NCI-H526 (cell line): ENCODE results near the gene SLA2.
A peak's percentile ranks its signal among the peaks of the same experiment; 100 is the strongest.
"Not testable (repeated sequence)": the region's sequence is repeated elsewhere in the genome, so short reads cannot be mapped to it uniquely, and the experiment has no call there.

Source experiments
- DNase-seq, 2 experiments: peaks; one replicate each; lab custom pipeline; 2025; lab: John Stamatoyannopoulos, UW

Gene SLA2, protein sequence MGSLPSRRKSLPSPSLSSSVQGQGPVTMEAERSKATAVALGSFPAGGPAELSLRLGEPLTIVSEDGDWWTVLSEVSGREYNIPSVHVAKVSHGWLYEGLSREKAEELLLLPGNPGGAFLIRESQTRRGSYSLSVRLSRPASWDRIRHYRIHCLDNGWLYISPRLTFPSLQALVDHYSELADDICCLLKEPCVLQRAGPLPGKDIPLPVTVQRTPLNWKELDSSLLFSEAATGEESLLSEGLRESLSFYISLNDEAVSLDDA

DNA sequence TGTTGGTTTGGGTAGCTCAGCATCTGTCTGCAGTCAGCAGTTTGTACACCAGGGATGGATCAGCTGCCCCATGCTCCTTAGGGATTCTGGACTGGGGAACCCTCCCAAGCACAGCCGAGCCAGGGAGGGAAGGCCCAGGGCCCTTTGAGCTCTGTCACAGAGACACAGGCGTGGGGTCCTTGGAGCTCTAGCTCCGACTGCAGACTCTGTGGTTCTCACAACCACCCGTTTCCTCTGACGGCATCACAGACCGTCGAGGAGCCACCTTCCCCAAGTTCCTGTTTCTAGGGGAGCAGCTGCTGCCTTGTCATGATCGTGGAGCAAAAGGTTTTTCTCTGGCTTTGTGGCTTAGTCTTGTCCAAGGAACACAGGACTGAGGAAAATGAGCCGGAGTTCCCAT, at the start of gene SLA2:
SLA2 (minus strand) TSS at position 199 of the 400 bp plus-strand sequence. CDS start 4,861 bp downstream, outside the sequence.
- peak; percentile 16 to 34 for DNase-seq

DNA sequence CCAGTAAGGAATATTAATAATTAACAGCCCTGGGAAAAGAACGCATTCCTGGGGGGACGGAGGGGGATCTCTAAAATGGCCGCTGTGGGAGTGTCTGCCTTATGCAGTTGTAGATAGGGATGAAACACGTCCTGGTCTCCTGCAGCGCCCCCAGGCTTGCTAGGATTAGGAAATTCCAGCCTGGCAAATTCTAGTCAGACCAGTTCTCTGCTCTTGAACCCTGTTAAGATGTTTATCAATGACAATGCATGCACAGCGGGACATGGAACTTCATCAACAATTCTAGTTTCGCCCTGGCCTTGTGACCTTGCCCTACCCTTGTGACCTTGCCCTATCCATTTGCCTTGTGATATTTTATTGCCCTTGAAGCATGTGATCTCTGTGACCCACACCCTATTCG, 49.5 kb upstream of the SLA2 start:
- DNase-seq: not testable (repeated sequence)

GRCh38 chr20:36688630-36689029, 42.6 kb upstream of the SLA2 start:
- DNase-seq: no peak

DNA sequence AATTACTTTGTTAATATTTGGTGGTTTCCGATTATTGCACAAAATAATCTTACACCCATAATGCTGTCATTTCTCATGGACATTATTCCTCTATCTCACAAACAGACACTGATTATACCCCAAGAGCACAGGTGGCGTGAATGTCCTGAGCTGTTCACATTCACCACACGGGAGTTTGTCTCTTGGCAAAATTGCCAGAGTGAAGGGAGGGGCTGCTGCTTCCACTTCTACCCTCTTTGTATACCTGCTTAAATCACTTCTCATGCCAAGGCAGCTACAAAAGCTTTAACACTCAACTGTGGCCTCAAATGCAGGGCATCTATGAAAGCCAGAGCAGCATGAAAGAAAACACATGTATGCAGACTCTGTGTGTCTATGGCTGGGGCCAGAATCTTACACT, 41.9 kb upstream of the SLA2 start:
- DNase-seq: no peak

DNA sequence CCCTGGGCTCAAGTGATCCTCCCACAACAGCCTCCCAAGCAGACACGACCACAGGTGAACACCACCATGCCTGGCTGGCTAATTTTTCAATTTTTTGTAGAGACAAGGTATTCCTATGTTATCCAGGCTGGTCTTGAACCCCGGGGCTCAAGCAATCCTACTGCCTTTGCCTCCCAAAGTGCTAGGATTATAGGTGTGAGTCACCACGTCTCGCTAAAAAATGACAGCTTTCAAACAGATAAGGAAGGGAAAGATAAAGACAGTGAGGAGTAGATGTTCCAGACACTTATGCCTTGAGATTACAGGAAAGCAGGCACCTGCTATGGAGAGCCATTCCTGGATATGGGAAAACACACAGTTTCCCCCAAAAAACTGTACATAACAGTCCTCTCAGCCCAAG, 40.9 kb upstream of the SLA2 start:
- DNase-seq: no peak

DNA sequence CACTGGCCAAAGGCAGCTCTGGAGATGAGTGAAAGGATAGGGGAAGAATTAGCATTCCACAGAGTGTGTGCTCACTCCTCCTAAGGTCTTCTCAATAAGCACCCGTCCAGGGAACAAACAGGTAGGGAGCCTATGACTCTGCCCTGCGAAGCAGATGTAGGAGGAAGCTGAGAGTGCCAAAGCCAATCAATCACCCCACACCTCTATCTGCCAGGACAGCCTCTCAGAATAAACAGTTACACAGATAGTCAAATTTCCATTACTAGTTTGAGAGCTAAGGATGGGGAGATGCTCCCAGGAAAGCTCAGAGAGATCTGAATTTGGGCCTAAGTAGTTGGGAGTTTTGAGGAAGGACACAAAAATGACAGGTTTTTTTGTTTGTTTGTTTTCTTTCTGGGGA, 40.5 kb upstream of the SLA2 start:
- DNase-seq: no peak

- DNase-seq: no peak
Measured at GRCh38 chr20:36684747-36685146, 38.8 kb upstream of the SLA2 start.

DNA sequence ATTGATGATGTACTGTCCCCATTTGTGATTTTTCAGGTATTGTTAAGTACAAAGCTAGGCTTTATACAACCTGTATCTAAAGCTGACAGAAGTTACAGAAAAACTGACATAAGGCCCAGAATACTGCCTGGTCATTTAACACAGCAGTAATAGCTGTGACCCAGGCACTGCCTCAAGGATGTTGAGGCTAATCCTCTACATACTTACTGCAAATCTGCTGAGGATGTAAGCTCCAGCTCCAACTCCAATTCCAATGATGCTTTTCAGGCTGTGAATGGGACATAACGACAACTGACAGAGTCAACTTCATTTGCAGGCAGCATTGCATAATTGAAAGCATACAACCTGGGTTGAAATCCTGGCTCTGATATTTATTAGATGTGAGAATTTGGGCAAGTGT, 36.3 kb upstream of the SLA2 start:
- DNase-seq: no peak

DNA sequence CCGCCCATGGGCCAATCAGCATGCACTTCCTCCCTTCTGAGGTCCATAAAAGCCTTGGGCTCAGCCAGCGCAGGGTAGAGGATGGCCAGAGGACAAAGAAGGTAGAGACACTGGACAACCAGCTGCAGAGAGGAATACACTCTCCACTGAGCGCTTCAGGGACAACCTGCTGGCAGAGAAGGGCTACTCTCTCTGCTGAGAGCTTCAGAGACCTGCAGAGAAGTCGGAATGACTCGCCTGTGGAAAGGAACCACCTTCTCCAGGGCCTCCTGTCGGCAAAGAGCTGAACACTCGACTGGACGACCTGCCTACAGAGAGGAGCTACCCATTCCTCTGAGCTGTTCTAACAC, 31.4 kb upstream of the SLA2 start:
- DNase-seq: no peak

GRCh38 chr20:36676701-36677421, 30.9 kb upstream of the SLA2 start:
- peak in 1 of 2 experiments; percentile 12 for DNase-seq

DNA sequence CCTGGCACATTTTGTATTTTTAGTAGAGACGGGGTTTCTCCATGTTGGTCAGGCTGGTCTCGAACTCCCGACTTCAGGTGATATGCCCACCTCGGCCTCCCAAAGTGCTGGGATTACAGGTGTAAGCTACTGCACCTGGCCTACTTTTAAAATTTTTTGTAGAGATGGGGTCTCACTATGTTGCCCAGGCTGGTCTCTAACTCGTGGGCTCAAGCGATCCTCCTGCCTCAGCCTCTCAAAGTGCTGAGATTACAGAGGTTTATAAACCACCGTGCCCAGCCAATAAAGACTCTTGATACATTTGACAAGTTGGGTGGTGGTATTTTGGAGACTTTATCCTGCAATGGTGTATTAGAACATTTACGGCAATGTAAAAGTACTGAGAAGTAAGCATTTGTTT, 29.5 kb upstream of the SLA2 start:
- DNase-seq: not testable (repeated sequence)

- no peak for DNase-seq
Measured at GRCh38 chr20:36672991-36673390, 27.0 kb upstream of the SLA2 start.

DNA sequence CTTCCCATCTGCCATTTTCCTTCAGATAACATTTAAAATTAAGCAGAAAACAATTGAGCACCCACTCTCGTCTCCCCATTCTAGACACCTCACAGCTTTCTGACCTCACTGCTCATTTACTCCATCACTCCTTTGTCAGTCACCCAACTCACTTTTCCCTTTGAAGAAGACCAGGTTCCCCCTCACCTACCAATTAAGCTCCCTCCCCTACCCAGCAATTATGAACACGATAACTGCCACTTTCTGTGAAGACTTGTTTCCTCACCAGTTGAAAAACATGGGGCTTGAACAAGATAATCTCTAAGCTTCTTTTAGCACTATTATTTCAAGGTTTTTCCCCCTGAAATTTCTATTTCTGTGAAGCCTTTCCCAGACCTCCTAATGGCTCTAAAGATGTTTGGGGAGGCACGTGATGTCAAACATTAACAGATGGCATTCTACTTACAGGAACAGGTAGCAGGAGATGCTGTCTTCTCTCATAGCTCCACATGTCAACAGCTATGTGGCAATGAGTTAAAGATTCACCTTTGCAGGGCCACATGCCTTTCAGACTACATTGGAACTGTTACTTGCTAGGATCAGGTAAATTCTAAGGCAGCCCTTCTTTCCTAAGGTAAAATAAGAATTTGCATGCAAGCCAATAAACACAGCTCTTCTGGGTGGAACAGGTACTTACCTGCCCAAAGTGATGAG, 24.8 kb upstream of the SLA2 start:
- peak; percentile 83 to 87 for DNase-seq

GRCh38 chr20:36666181-36666740, 20.3 kb upstream of the SLA2 start:
- peak; percentile 77 to 89 for DNase-seq

- no peak for DNase-seq
Measured at GRCh38 chr20:36663031-36663430, 17.0 kb upstream of the SLA2 start.

DNA sequence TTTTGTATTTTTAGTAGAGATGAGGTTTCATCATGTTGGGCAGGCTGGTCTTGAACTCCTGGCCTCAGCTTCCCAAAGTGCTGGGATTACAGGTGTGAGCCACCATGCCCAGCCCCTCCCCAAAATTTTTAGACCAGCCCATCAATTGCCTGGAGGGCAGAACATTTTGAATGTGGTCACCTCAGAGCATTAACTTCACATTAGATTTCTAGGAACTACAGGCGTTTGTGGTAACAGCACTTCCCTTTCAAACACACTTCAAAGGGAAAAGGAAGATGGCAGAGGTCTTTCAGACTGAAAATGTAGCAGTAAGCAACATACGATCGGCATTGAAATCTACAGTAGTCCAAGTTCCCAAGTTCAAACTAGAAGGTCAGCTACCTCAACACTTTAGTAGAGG, 12.3 kb upstream of the SLA2 start:
- DNase-seq: no peak

DNA sequence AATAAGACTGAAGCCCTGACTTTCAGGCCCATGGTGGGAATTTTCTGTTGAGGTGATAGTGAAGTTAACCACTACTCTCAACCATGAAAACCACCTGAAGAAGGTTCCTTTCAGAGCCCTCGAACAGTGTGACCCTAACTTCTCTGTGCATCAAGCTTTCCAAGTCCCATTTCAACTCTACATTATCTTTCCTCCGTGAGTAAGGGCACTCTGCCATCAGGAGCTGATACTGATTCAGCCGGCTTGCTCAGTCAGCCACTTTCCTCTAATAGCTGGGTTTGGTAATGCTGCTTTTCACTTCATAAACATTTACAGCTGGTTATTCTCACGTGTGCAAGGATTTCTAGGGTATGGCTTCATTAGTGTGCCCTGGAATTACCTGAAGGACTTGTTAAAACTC, 10.7 kb upstream of the SLA2 start:
- no peak for DNase-seq

GRCh38 chr20:36655004-36655403, 9.0 kb upstream of the SLA2 start:
- DNase-seq: no peak

- DNase-seq: no peak
Measured at GRCh38 chr20:36654506-36654905, 8.5 kb upstream of the SLA2 start.

DNA sequence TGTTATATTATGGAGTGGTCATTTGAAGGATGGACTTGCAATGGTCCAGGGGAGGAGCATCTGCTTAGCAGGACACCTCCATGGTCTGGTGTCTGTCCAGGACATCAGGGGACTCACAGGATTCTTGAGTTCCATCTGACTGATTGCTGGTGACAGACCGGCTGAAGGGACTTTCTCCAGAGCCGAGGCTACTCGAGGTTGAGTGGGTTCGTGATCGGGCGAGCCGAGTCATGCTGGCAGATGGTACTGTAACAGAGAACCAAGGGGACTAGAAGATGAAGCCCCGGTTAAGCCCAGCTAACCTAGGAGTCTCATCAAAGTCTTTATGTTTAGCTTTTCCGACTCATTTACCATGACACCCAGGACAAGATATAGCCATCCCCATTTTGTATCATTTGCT, 7.5 kb upstream of the SLA2 start:
- DNase-seq: no peak

DNA sequence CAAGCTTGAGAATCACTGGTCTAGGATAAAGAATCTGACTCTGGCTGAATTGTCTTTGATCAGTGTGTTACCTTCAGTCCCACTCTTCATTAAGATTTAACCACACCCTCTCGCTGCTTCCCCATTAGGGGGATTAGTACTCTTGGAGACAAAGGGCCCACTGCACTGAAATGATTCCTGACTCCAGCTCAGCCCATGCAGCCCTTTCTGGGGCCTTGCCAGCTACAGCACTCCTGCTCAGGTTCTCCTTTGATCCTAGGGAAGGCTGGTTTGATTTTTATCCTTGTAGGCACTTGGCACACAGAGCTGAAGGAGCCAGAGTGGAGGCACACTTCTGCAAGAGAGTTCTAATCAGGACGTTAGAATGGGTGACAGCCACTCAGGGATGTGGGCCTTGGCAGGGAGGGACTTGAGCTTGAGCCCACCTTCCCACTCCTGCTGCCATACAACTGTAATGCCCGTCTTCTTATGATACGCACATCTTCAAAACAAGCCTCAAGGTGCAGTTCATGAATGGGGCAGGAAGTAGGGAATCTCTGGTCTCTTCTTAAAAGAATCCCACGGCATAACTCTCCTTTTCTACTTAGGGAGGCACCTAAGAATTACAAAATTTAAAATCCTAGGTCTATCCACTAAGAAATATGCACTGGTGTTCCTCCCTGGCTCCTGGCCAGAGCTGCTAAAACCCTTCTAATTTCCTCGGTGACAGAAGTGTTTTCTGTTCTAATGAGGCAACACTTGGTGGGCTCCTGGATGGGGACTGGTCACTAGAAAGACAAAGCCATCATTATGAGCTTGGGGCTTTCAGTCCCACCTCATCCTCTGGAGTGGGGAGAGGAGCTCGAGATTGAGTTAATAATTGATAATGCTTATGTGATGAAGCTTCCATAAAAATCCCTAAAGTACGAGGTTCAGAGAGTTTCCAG, 1.5 kb upstream of the SLA2 start:
- DNase-seq: no peak

GRCh38 chr20:36646678-36647077, 682 bp upstream of the SLA2 start:
- DNase-seq: peak; percentile 81 to 94
